Urinary bladder (tissue), 4 donors: ENCODE data around the gene HLA-DPA1. TPM values are rescaled to one million over a fixed set of nuclear protein-coding genes. Genes with fewer than 3 reads are reported as not detected.
A peak's percentile ranks its signal among the peaks of the same experiment; 100 is the strongest.

Experiments used
- DNase-seq: peaks from one replicate; pipeline ENCODE4 v3.0.0-alpha.2; 2015; ENCODE audit errors: extremely low spot score
- H3K27ac ChIP-seq: one replicate; pipeline ENCODE4 v1.5.1; 2013; ENCODE audit warnings: low read depth, mild to moderate bottlenecking, moderate library complexity
- H3K36me3 ChIP-seq: one replicate; pipeline ENCODE4 v1.6.1; 2013; ENCODE audit warnings: mild to moderate bottlenecking, moderate library complexity; ENCODE audit not compliant: insufficient read depth
- H3K4me1 ChIP-seq: one replicate; pipeline ENCODE4 v1.6.1; 2013; ENCODE audit warnings: mild to moderate bottlenecking, moderate library complexity; ENCODE audit not compliant: insufficient read depth
- H3K4me3 ChIP-seq: one replicate; pipeline ENCODE4 v1.5.1; 2013; ENCODE audit warnings: low read depth, low read length
- WGBS: extraction: QIAGEN DNeasy Blood & Tissue Kit; methylation state at CpG from one replicate; pipeline ENCODE4 v1.1.7; 2013; 5-methylcytosine and 5-hydroxymethylcytosine counted together
- polyA plus RNA-seq: library from polyadenylated mRNA; stranded (reverse); fragments of 200-250 nt; gene quantifications from one replicate; pipeline ENCODE4 v1.2.3, GENCODE V29; 2013
- total RNA-seq: library from RNA; depleted of rRNA; stranded (reverse); fragments of >200 nt; gene quantifications from one replicate; pipeline ENCODE4 v1.2.3, GENCODE V29; 2014
- donor health status: healthy with polysubstance abuse.
- donor health status: healthy.

HLA-DPA1 gene
- total RNA-seq (25.4 TPM), polyA plus RNA-seq (51.6 TPM)

DNA sequence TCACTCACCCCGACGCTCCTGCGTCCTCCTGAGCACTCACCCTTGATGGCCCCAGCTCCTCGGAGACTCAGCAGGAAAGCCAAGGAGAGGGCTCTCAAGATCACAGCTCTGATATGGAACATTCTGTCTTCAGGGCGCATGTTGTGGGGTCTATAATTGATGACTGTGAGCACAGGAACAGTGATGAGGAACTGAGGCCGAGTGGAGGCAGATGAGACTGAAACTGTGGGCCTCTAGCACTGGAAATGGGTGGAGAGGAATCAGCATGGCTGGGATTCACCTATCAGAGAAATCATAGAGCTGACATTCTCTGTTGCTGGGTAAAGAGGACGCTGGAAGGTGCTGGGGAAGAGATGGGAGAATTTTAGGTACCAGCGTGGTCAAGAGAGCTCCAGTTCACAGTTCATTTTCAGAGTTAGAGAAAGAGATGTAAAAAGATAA is at the start of gene HLA-DPA1:
Gene HLA-DPA1 (minus strand): TSS at position 219 of the 441 bp plus-strand sequence.
- no peaks in the 10 kb centered on the region for H3K36me3 ChIP-seq
- H3K4me1 ChIP-seq = no peaks in the 10 kb centered on the region
- peak within 1 kb of the TSS; percentile 8 for H3K4me3 ChIP-seq
- no peak for DNase-seq
- WGBS = 52% methylated on average over 8 of the region's 8 CpGs
- H3K27ac ChIP-seq = no peak within 1 kb of the TSS

DNA sequence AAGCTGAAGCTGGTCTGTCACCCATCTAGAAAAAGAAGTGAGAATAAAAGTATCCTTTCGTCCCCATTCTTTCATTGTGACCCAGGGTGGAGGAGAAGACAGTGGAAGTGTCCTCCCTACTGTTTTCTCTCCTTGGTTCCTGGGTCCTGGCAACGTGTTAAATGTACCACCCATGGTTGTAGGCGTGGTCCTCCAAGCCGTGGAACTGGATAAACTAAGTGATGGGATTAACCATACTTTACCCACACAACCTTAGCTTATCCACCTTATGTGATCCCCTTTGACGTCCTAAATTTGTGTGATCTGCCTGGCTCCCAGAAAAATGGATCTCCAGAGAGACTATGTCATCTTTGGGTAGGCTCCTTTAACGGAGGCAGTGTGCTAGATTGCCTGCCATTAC is 49.7 kb upstream of the HLA-DPA1 start:
- 82% methylated on average over 6 of the region's 6 CpGs for WGBS
- H3K4me1 ChIP-seq = no peaks in the 10 kb centered on the region
- H3K27ac ChIP-seq = no peak overlapping the region
- H3K4me3 ChIP-seq = no peak overlapping the region
- no peaks in the 10 kb centered on the region for H3K36me3 ChIP-seq
- no peak for DNase-seq

DNA sequence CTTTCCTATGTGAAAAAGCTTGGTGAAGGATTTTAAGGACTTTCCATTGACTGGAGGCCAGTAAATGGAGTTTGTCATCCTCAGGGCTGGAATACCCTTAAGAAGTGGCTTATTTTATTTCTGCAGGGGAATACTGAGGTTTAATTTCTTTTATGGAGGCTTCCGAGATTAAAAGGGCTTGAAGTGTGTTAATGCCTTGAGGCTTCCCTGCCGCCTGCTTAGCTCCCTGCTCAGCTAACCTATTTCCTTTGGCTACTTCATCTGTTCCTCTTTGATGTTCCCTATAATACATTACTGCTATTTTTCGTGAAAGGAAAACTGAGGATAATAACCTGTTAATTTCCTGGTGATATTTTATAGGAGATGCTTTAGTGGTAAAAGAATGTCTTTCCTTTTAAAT is 46.6 kb upstream of the HLA-DPA1 start:
- Histone ChIP-seq H3K36me3 (no peaks in the 10 kb centered on the region), H3K4me1 (no peaks in the 10 kb centered on the region), H3K27ac (no peak overlapping the region), H3K4me3 (no peak overlapping the region)
- DNase-seq = no peak
- WGBS = 36% methylated on average over 3 of the region's 3 CpGs

DNA sequence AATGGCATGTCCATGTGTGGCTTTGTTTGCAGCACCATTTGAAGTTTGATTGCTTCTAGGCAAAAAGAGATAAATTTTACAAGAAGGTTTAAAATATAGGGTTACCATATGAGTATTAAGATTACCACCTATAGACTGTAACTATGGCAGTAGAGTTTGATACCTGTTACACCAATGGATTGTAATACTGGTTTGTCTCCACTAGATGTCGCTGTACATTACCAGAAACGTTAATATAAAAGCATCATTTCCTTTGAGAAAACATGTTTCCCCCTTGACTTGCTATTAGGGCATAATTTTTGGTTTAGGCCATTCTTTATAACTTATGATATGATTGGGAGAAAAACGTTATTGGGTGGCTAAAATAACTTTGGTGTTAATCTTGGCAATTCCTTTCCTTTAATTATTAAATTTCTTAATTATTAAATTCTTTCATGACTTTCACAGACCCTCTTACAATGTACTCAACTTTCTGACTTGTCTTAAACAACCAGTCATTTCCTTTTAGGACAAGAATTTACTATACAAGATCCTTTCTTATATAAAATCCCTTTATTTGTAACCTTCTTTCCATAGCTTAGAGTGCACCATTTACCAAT is 45.2 kb upstream of the HLA-DPA1 start:
- no peak overlapping the region for H3K4me3 ChIP-seq
- 0% methylated on average over 3 of the region's 3 CpGs for WGBS
- no peaks in the 10 kb centered on the region for H3K4me1 ChIP-seq
- no peak overlapping the region for H3K27ac ChIP-seq
- no peaks in the 10 kb centered on the region for H3K36me3 ChIP-seq
- DNase-seq = peak; percentile 33

DNA sequence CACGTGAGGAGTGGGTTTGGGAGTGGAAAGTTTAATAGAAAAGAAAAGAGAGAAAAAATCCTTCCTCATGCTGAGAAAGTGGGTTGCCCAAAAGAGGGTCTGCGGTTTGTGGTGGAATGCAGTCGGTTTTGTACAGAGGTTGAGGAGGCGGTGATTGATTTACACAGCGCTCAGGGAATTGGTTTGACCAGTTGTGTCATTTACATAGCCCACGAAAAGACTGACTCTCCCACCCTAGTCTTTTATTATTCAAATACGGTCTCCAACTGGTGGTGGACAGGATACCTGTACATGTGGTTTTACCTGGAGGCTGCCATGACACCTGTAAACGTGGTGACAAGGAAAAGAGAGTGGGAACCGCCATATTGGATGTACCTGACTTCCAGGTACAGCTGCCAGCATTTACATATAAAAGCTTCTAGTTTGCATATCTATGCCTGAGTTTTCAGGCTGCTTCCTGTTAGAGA is 44.4 kb upstream of the HLA-DPA1 start:
- H3K4me3 ChIP-seq = no peak overlapping the region
- no peak overlapping the region for H3K27ac ChIP-seq
- WGBS = 9% methylated on average over 9 of the region's 9 CpGs
- no peak for DNase-seq
- no peaks in the 10 kb centered on the region for H3K4me1 ChIP-seq
- no peaks in the 10 kb centered on the region for H3K36me3 ChIP-seq

DNA sequence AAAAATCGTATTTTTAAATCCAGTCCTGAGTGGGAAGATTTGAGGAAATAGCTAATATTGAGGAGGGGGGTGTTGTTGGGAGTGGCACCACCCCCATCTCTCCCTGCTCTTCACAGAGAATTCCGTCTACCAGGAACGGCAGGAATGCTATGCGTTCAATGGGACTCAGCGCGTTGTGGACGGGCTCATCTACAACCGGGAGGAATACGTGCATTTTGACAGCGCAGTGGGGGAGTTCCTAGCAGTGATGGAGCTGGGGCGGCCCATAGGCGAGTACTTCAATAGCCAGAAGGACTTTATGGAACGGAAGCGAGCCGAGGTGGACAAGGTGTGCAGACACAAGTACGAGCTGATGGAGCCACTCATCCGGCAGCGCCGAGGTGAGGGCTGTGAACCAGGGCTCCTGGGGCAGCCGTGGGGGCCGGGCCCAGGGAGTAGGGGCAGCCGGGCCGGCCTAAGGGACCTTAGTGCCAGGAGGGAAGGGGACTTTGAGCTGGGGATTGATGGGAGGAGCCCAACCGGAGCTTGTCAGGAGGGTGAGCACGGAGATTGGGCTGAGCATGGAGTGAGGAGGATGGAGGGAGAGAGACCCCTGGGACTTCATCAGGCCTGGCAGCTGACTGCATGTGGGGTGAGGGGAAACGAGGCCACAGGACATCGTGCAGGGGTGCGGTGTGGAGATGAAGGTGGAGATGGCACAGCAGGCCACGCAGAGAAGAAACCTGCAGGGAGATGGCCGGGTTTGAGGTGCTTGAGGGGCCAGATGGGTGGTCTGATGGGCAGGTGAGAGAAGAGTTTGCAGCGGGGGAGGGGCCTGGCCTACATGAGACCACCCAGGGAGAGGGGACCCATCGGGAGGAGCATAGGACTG is 43.6 kb upstream of the HLA-DPA1 start:
- no peaks in the 10 kb centered on the region for H3K4me1 ChIP-seq
- DNase-seq = no peak
- no peaks in the 10 kb centered on the region for H3K36me3 ChIP-seq
- H3K4me3 ChIP-seq = no peak overlapping the region
- H3K27ac ChIP-seq = no peak overlapping the region
- 3% methylated on average over 32 of the region's 32 CpGs for WGBS

DNA sequence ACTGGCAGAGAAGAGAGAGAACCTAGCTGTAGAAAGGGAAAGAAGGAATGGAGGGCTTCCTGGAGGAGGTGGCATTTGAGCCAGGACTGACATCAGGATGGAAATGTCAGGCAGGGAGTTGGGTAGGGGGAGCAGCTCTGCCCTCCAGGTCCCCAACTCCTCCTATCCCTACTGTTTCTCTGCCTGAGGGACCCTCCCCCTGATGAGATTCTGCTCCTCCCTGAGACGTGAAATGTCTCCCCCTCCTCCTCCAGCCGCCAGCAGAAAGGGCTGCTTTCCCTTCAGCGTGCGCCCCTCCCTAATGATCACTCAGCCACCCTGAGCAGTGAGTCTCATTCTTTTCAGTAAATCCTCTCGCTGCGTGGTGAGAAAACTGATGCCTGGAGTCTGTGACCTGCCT is 43.0 kb upstream of the HLA-DPA1 start:
- 2% methylated on average over 6 of the region's 6 CpGs for WGBS
- Histone ChIP-seq H3K4me1 (no peaks in the 10 kb centered on the region), H3K27ac (no peak overlapping the region), H3K36me3 (no peaks in the 10 kb centered on the region), H3K4me3 (no peak overlapping the region)
- no peak for DNase-seq

DNA sequence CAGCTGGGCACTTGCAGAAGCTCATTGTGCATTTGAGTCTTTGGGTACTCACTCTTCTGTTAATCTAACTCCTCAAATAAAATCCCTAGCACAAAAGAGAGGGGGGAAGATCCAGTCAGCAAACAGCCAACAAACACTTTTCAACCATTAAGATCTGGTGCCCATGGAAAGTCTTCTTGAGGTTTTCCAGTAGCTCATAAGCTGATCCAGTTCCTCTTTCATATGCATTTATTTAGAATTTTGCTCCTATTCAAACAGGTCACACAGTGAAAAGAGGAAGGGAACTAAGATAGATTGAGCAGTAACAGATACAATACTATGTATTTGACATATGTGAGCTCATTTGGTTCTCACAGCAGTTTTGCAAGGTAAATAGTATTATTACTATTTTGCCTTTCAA is 41.0 kb upstream of the HLA-DPA1 start:
- Histone ChIP-seq H3K27ac (no peak overlapping the region), H3K4me1 (no peaks in the 10 kb centered on the region), H3K36me3 (no peaks in the 10 kb centered on the region), H3K4me3 (no peak overlapping the region)
- no peak for DNase-seq

DNA sequence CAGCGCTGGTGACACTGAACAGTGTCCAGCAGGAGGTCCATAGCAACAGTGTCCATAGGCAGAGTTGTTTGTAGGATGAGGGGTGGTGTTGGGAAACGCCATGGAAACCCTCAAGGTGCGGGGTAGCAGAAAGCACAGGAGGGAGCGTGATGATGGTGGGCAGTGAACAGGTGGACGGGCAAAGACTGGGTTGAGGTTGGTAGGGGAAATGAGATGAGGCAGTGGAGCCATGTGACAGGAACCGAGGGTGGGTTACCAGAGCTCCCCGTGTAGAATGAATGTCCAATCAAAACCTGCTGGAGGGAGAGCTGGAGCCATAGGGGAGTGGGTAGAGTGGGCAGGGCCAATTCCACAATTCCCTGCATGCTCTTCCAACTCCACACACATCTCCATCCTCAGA is 40.3 kb upstream of the HLA-DPA1 start:
- Histone ChIP-seq H3K36me3 (no peaks in the 10 kb centered on the region), H3K4me3 (no peak overlapping the region), H3K27ac (no peak overlapping the region), H3K4me1 (no peaks in the 10 kb centered on the region)
- no peak for DNase-seq
- 63% methylated on average over 7 of the region's 7 CpGs for WGBS

DNA sequence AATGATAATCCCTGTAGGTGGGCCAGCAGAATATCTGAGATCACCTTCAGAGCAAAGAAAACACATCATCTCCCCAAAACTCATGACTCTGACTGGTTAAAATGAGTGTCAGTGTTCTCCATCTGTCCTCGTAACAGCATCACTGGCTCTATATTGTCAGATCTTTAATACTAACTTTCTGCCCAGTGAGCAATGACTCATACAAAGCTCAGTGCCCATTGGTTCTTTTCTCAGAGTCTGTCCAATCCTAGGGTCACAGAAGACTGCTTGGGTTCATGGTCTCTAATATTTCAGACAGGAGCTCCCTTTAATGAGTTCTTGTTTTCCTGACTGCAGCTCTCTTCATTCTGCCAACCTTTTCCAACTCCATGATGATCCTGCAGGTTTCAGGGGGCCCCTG is 38.7 kb upstream of the HLA-DPA1 start:
- Histone ChIP-seq H3K4me1 (no peaks in the 10 kb centered on the region), H3K27ac (no peak overlapping the region), H3K36me3 (no peaks in the 10 kb centered on the region), H3K4me3 (no peak overlapping the region)
- DNase-seq = peak; percentile 33
- 12% methylated on average over 1 of the region's 1 CpG for WGBS

DNA sequence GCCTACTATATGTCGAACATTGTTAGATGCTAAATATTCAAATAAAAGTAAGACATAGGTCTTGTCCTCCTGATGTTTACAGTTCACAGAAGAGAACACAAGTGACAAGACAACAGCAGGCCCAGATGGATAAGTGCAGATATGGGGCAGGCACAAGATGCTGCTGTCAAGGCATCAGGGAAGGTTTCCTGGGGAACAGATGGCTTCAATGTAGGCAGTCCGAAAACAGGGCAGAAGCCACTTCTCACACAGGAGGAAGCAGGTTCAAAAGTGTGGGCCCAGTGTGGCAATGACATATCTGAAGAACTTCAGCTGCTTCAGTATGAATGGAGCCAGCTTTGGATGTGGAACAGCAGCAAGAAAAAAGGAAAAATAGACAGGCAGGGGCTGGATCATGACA is 34.9 kb upstream of the HLA-DPA1 start:
- Histone ChIP-seq H3K4me1 (no peaks in the 10 kb centered on the region), H3K36me3 (no peaks in the 10 kb centered on the region), H3K27ac (no peak overlapping the region), H3K4me3 (no peak overlapping the region)
- WGBS = 68% methylated on average over 2 of the region's 2 CpGs
- no peak for DNase-seq

DNA sequence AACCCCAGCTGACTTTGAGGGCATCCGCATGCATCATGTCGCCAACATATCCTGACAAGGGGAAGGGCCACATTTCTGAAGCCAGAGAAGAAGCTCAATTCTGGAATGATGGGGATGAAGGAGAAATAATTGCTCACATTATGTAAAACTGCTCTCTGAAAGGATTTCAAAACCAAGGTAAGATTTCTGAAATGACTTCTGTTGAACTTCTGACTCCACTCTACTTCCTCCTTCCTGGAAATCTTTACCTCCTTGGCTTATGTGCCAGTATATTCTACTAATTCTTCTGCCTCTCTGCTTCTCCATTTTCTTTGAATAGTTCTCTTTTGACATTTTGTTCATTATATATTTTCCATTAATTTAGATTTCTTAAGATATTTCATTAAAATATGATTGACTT is 34.2 kb upstream of the HLA-DPA1 start:
- DNase-seq = no peak
- 65% methylated on average over 2 of the region's 2 CpGs for WGBS
- H3K4me1 ChIP-seq = no peaks in the 10 kb centered on the region
- H3K4me3 ChIP-seq = no peak overlapping the region
- H3K27ac ChIP-seq = no peak overlapping the region
- H3K36me3 ChIP-seq = no peaks in the 10 kb centered on the region

DNA sequence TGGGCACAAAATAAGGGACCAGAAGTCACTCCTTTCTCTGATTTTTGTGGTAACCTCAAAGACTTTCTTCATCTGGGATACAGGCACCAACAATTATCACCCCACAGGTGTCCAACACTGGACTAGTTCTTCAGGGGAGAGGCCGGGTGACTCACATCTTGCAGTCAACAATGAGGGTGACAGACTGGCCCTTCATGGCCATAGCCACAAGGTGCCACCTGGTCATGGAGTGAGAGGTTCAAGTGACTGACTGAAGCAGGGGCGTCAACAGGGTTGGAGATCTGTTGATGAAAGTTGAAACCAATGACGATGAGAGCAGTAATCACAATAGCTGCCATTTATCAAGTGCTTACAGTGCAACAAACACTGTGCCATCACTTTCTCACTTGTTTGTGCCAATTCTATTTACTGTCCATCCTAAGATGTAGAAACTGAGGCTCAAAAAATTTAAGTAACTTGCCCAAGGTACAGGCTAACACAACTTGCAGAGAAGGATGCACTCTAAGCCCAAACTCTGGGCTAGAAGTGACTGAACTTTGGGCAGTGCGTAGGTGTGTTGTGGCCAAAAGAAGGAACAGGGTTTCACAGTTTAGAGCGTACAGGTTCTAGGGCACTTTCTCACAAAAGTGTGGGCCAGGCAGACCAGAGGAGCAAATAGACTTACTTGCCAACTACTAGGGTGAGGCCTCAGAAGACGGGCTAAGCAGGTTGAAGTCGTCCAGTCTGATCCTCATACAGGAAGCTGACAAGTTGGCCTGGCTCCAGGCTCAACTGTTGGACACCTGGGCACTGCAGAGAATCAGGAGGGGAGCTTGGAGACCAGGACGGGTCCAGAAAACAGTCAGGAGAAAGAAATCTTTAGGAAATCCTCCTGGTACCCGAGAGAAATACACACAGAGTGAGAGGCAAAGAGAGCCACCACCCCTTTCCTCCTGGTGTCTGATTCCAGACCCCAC is 32.7 kb upstream of the HLA-DPA1 start:
- Histone ChIP-seq H3K4me3 (no peak overlapping the region), H3K36me3 (no peaks in the 10 kb centered on the region), H3K4me1 (no peaks in the 10 kb centered on the region), H3K27ac (no peak overlapping the region)
- WGBS = 59% methylated on average over 9 of the region's 9 CpGs
- no peak for DNase-seq
